ENCODE results near the gene NFATC1. TPM values are rescaled to one million over a fixed set of nuclear protein-coding genes. Genes with fewer than 3 reads are reported as not detected.

Gene NFATC1
- total and polyA plus RNA-seq, 2 donors from 2014 or later = 4.3 to 17.2 TPM

- H3K4me1 ChIP-seq (ENCODE audit: control insufficient read depth in 2 of 3, insufficient read depth in 2 of 3, low read depth in 1 of 3, low read length in 3 of 3) = peaks cover 0 to 3% (median 0%) of the 10 kb centered on the region in 3 donors
- no peaks in the 10 kb centered on the region for H3K27me3 ChIP-seq (ENCODE audit: control insufficient read depth, insufficient read depth, low read length)
- H3K36me3 ChIP-seq (ENCODE audit: control insufficient read depth in 2 of 3, insufficient read depth in 3 of 3, low read length in 3 of 3) = peaks cover 0 to 6% (median 4%) of the 10 kb centered on the region in 3 donors
- no peak overlapping the region for H3K27ac ChIP-seq (ENCODE audit: low read depth in 2 of 2, low read length in 2 of 2)
- H3K9me3 ChIP-seq (ENCODE audit: control insufficient read depth in 2 of 3, insufficient read depth in 1 of 3, low read length in 3 of 3) = no peaks in the 10 kb centered on the region
- TF ChIP-seq, protein P1, sequence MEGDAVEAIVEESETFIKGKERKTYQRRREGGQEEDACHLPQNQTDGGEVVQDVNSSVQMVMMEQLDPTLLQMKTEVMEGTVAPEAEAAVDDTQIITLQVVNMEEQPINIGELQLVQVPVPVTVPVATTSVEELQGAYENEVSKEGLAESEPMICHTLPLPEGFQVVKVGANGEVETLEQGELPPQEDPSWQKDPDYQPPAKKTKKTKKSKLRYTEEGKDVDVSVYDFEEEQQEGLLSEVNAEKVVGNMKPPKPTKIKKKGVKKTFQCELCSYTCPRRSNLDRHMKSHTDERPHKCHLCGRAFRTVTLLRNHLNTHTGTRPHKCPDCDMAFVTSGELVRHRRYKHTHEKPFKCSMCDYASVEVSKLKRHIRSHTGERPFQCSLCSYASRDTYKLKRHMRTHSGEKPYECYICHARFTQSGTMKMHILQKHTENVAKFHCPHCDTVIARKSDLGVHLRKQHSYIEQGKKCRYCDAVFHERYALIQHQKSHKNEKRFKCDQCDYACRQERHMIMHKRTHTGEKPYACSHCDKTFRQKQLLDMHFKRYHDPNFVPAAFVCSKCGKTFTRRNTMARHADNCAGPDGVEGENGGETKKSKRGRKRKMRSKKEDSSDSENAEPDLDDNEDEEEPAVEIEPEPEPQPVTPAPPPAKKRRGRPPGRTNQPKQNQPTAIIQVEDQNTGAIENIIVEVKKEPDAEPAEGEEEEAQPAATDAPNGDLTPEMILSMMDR (IDR thresholded peaks at IDR 0.05; ENCODE audit: borderline replicate concordance, extremely low read depth, insufficient read depth) = no peak
- H3K9ac ChIP-seq (ENCODE audit: low read length in 3 of 3) = no peak overlapping the region
- no peak overlapping the region for H3K4me3 ChIP-seq (ENCODE audit: low read length in 3 of 3)
- intact Hi-C loops (cut with DNase I) = no loop called here
- FAIRE-seq = no peak
- no peak for DNase-seq
These were observed 23.3 kb upstream of the NFATC1 start for GRCh38 chr18:79372461-79372860.

- Histone ChIP-seq H3K27ac (ENCODE audit: low read depth in 2 of 2, low read length in 2 of 2) (no peak overlapping the region), H3K27me3 (ENCODE audit: control insufficient read depth, insufficient read depth, low read length) (no peaks in the 10 kb centered on the region), H3K4me3 (ENCODE audit: low read length in 3 of 3) (no peak overlapping the region), H3K9me3 (ENCODE audit: control insufficient read depth in 2 of 3, insufficient read depth in 1 of 3, low read length in 3 of 3) (no peaks in the 10 kb centered on the region), H3K9ac (ENCODE audit: low read length in 3 of 3) (no peak overlapping the region), H3K4me1 (ENCODE audit: control insufficient read depth in 2 of 3, insufficient read depth in 2 of 3, low read depth in 1 of 3, low read length in 3 of 3) (peaks cover 0 to 3% (median 0%) of the 10 kb centered on the region in 3 donors), H3K36me3 (ENCODE audit: control insufficient read depth in 2 of 3, insufficient read depth in 3 of 3, low read length in 3 of 3) (peaks cover 0 to 7% (median 4%) of the 10 kb centered on the region in 3 donors)
- TF ChIP-seq, protein P1 (IDR thresholded peaks at IDR 0.05; ENCODE audit: borderline replicate concordance, extremely low read depth, insufficient read depth) = no peak
- intact Hi-C loops (cut with DNase I) = no loop called here
- no peak for FAIRE-seq
- no peak for DNase-seq
These were observed 22.7 kb upstream of the NFATC1 start for GRCh38 chr18:79372991-79373390.

GRCh38 chr18:79373736-79374135 is 22.0 kb upstream of the NFATC1 start:
- Histone ChIP-seq H3K9ac (ENCODE audit: low read length in 3 of 3) (no peak overlapping the region), H3K27ac (ENCODE audit: low read depth in 2 of 2, low read length in 2 of 2) (no peak overlapping the region), H3K9me3 (ENCODE audit: control insufficient read depth in 2 of 3, insufficient read depth in 1 of 3, low read length in 3 of 3) (no peaks in the 10 kb centered on the region), H3K27me3 (ENCODE audit: control insufficient read depth, insufficient read depth, low read length) (no peaks in the 10 kb centered on the region), H3K4me3 (ENCODE audit: low read length in 3 of 3) (no peak overlapping the region), H3K36me3 (ENCODE audit: control insufficient read depth in 2 of 3, insufficient read depth in 3 of 3, low read length in 3 of 3) (peaks cover 0 to 10% (median 4%) of the 10 kb centered on the region in 3 donors), H3K4me1 (ENCODE audit: control insufficient read depth in 2 of 3, insufficient read depth in 2 of 3, low read depth in 1 of 3, low read length in 3 of 3) (peaks cover 0 to 1% (median 0%) of the 10 kb centered on the region in 3 donors)
- intact Hi-C loops (cut with DNase I) = no loop called here
- DNase-seq = no peak
- TF ChIP-seq, protein P1 (IDR thresholded peaks at IDR 0.05; ENCODE audit: borderline replicate concordance, extremely low read depth, insufficient read depth) = no peak
- no peak for FAIRE-seq

Data from kidney (tissue), 14 donors.